NCI-H2196 (cell line): ENCODE data around the gene PARVA.
"Not testable (repeated sequence)": the region's sequence is repeated elsewhere in the genome, so short reads cannot be mapped to it uniquely, and the experiment has no call there.

Experiments
- DNase-seq: peaks from one replicate; lab custom pipeline; 2025; ENCODE audit not compliant: unreplicated experiment; lab: John Stamatoyannopoulos, UW

The PARVA gene

GRCh38 chr11:12377106-12377823 is at the start of gene PARVA:
TSS of gene PARVA (plus strand) at chr11:12377571. CDS start at chr11:12377648, 77 bp downstream.
- DNase-seq = no peak

DNA sequence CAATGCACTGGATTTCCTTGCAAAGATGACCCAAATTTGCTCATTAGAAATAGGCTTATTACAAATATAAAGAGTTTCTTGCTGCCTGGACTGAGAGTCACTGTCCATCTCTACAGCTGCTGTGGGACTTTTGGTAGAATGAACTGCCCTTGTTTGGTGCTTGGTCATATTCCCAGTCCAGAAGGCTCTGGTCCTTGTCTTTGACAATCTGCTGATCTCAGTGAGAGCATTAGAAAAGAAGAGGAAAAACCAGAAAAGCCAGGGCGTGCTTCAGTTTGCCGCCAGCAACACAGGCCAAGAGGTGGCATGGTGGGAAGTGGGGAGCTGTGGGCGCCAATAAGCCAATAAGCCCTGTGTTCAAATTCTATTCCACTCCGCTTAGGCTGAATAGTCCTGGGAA is 48.2 kb upstream of the PARVA start:
- DNase-seq = no peak

DNA sequence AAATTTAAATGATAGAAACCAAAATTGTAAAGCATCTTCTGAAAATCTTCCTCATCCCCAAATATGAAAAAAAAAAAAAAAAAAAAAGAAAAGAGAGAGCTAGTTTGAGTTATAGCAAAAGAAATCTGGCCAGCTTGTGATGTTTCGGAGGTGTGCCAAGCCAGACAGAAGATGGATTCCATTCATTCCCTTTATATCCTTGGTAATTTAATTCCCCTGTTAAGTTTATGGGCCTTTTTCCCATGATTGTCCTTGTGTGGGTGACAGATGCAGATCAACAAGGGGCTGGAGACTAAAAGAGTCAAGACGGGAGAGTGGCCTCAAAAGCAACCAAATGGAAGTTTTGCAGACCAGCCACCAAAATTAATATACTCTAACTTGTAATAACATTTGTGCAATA is 47.6 kb upstream of the PARVA start:
- no peak for DNase-seq

DNA sequence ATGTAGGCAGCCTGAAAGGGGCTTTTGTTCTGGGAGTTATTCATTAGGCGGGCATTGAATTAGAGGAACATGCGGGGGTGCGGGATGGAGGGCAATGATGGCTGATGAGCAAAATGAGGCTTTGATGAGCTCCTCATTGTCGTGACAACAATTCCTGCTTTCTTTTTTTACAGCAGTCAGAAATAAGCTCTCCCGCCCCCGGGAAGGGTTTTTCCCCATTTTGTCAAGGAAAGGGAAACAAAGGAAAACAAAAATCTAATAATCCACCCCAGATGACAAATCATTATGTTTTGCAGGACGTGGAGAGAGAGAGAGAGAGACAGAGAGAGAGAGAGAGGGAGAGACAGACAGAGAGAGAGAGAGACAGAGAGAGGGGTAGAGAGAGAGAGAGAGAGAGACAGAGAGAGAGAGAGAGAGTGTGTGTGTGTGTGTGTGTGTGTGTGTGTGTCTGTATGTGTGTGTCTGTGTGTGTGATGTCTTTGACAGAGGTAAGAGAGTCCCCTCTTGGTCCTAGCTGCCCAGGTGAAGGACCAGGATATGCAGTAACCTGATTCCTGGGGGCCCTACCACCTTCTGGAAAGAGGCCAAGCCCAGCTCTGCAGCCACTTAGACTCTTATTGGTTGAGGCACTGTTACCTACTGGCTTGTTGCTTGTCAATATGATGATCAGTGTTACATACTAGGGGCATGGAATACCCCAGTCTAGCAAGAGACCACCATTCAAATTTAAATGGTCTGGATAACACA is 46.7 kb upstream of the PARVA start:
- peak; percentile 52 for DNase-seq

DNA sequence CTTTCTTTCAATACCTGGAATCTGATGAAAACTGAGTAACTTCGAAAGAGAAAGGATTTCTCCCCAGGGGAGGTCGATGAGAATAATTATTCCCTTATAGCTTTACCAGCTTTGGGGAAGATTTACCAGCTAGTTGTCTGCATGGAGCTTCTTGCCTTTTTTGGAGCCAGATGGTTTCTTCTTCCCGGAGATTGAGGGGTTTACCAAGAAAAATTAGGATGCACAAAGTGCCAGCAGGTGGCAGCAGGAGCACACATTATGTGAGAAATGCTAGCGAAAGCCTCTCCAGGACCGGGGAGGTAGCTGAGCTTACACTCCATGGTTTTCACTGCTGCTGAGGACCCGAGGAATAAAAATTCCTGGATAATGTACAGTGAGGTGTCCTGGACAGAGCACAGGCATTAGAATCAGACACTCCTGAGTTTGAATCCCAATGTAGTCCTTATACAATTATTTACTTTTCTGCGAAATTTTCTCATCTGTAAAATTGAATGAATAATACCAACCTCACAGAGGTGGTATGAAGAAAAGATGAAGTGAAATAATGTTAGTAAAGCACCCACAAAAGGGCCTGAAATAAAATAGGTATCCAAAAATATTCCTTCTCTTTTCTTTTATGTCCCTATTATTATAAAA is 46.0 kb upstream of the PARVA start:
- DNase-seq = peak; percentile 94

GRCh38 chr11:12343526-12343925 is 33.8 kb upstream of the PARVA start:
- no peak for DNase-seq

- no peak for DNase-seq
Measured at GRCh38 chr11:12353534-12353933, 23.8 kb upstream of the PARVA start.

GRCh38 chr11:12354750-12355545 is 22.4 kb upstream of the PARVA start:
- DNase-seq = no peak

- no peak for DNase-seq
Measured at GRCh38 chr11:12356944-12357655, 20.3 kb upstream of the PARVA start.

DNA sequence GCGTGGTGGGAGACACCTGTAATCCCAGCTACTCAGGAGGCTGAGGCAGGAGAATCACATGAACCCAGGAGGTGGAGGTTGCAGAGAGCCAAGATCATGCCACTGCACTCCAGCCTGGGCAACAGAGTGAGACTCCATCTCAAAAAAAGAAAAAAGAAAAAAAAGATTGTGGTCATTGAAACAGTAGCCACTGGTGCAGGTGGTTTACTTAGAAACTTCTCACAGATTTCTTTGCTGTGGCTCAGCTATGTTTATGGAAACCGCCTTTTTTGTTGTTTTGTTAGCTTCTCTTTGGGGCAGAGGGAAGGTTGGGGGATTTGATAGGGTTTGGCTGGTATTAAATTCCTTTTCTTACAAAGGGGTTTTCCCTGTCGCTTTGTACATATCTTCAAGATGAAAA is 19.7 kb upstream of the PARVA start:
- not testable (repeated sequence) for DNase-seq

GRCh38 chr11:12358302-12359188 is 18.8 kb upstream of the PARVA start:
- no peak for DNase-seq

GRCh38 chr11:12359761-12360160 is 17.6 kb upstream of the PARVA start:
- no peak for DNase-seq

DNA sequence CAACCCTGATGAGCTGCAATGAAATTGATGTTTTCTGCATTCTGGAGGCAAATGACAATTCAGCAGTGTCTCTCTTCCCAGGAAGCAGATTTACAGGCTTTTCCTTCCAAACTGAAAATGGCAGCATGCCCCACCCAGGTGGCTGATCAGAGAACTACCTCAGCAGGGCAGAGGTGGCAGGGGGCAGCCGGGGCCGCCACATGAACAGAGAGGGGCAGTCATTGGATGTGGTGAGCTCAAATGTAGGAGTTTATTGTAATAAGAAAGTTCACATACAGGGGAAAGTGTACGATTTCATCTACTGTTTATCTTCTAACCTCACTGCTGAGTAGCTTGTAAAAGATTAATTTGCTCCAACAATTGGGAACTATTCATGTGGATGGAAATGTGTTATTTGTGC is 15.7 kb upstream of the PARVA start:
- DNase-seq = no peak

DNA sequence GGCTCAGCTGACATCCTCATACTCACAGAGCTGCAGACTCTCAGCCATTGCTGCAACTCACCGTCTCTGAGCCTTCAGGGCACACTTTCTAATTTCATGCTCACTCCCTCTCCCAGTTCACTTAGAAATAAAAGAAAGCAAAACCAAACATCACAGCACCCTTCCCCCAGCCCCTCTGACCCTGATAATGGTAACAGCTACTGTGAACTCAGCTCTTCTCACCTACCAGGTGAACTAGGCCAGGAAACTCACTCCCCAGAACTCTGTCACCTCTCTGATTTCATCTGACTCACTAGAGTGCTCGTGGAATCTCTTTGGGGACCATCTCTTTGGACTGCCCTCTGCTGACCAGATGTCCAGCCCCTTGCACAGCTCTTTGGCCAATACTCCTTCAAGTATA is 14.5 kb upstream of the PARVA start:
- DNase-seq = no peak

DNA sequence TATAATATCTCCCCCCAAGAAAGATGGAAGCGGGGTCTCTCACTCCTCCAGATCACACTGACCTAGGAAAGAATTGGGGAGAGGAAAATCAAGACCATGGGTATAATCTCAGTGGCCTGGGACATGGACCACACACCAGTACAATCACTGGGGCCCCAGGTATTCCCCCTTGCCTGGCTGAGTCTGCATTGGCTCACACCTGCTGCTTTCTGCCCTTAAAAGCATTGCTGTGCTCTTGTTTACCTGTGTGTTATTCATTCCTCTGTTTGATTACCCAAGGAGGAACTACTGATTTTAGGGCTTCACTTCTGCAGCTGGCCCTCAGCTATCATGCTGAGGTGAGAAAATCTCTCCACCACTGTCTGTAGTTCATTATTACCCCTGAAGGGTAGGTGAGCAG is 14.0 kb upstream of the PARVA start:
- DNase-seq = no peak

DNA sequence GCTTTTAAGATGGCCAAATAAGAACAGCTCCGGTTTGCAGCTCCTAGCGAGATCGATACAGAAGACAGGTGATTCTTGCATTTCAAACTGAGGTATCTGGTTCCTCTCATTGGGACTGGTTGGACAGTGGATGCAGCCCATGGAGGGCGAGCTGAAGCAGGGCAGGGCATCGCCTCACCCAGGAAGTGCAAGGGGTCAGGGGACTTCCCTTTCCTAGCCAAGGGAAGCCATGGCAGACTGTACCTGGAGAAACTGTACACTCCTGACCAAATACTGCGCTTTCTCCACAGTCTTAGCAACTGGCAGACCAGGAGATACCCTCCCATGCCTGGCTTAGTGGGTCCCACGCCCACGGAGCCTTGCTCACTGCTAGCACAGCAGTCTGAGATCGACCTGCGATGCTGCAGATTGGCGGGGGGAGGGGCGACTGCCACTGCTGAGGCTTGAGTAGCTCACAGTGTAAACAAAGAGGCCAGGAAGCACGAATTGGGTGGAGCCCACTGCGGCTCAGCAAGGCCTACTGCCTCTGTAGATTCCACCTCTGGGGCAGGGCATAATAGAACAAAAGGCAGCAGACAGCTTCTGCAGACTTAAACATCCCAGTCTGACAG is 11.3 kb upstream of the PARVA start:
- peak; percentile 35 for DNase-seq

- not testable (repeated sequence) for DNase-seq
Measured at GRCh38 chr11:12367057-12367456, 10.3 kb upstream of the PARVA start.

GRCh38 chr11:12372111-12372510 is 5.3 kb upstream of the PARVA start:
- no peak for DNase-seq

DNA sequence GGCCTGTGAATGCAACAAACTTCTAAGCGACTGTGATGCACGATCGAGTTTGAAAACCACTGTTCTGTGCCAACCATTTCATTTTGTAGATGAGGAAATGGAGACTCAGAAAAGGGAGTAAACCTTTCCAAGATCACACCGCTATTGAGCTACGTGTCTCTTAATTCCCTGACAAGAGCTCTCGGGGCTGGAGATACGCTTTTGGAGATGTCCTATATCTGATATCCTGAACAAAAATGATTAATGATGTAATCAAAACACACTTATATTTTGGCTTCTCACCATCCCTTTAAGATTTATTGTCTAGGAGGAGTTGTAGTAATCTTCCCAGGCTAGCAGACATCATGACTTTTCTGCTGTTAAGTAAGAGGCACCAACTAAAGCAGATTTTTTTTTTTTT is 1.7 kb upstream of the PARVA start:
- no peak for DNase-seq
